HFF-Myc (cell line): ENCODE data around the gene OGG1.

ENCODE experiments used
- DNase-seq: peaks from one replicate; pipeline ENCODE4 v3.0.0-alpha.2; 2011; ENCODE audit warnings: low read depth; ENCODE audit errors: extremely low read depth
- H3K4me3 ChIP-seq: replicated peaks from 2 replicates; pipeline ENCODE4 v1.5.1; 2011; ENCODE audit warnings: low read depth, mild to moderate bottlenecking, control low read depth, low read length
- CTCF ChIP-seq: IDR thresholded peaks from 2 replicates; pipeline ENCODE4 v1.5.1; 2012; ENCODE audit warnings: mild to moderate bottlenecking, low read depth, low read length, control low read depth; ENCODE audit errors: missing control alignments

OGG1 gene

GRCh38 chr3:9778143-9779074 lies 28.7 kb downstream of the OGG1 start:
- DNase-seq: no peak
- TF ChIP-seq CTCF: no peak
- no peak overlapping the region for H3K4me3 ChIP-seq

GRCh38 chr3:9779075-9779593 lies 29.4 kb downstream of the OGG1 start:
- no peak for DNase-seq
- no peak for TF ChIP-seq CTCF
- no peak overlapping the region for H3K4me3 ChIP-seq

GRCh38 chr3:9779721-9780457 lies 30.1 kb downstream of the OGG1 start:
- no peak for DNase-seq
- no peak for TF ChIP-seq CTCF
- H3K4me3 ChIP-seq: no peak overlapping the region

- TF ChIP-seq CTCF: no peak
- H3K4me3 ChIP-seq: no peak overlapping the region
- no peak for DNase-seq
Measured at GRCh38 chr3:9780458-9780812, 30.7 kb downstream of the OGG1 start.

- TF ChIP-seq CTCF: no peak
- H3K4me3 ChIP-seq: no peak overlapping the region
- no peak for DNase-seq
Measured at GRCh38 chr3:9780910-9781309, 31.2 kb downstream of the OGG1 start.

GRCh38 chr3:9781551-9781950 lies 31.8 kb downstream of the OGG1 start:
- no peak for TF ChIP-seq CTCF
- H3K4me3 ChIP-seq: no peak overlapping the region
- no peak for DNase-seq
